ENCODE results near the gene TRAPPC10. TPM values are rescaled to one million over a fixed set of nuclear protein-coding genes. Genes with fewer than 3 reads are reported as not detected.

The TRAPPC10 gene
- total and polyA plus RNA-seq, 7 donors: 8.4 to 27.3 (median 19.6) TPM

DNA sequence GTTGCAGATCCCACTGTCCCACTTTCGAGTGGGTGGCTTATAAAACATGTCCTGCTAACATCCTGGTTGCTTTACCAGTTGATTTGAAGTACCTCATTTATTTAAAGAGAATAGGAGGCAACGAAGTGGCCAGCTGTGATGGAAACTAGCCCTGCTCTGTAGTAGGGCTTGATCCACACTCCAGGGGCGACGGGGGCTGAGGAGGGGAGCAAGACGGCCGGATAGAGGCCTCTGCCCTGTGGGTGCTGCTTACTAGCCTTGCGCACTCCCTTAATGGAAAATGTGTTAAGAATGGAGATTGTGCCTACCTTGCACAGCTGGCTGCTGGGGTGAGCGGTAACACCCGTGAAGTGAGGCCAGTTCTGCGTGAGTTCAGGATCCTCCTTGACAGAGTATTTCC is 54.0 kb downstream of the TRAPPC10 start:
- no peak for TF ChIP-seq POLR2A (IDR thresholded peaks at IDR 0.05)
- no peak for TF ChIP-seq EP300 (IDR thresholded peaks at IDR 0.05)
- TF ChIP-seq POLR2AphosphoS5 (IDR thresholded peaks at IDR 0.05): no peak
- TF ChIP-seq, protein P1, sequence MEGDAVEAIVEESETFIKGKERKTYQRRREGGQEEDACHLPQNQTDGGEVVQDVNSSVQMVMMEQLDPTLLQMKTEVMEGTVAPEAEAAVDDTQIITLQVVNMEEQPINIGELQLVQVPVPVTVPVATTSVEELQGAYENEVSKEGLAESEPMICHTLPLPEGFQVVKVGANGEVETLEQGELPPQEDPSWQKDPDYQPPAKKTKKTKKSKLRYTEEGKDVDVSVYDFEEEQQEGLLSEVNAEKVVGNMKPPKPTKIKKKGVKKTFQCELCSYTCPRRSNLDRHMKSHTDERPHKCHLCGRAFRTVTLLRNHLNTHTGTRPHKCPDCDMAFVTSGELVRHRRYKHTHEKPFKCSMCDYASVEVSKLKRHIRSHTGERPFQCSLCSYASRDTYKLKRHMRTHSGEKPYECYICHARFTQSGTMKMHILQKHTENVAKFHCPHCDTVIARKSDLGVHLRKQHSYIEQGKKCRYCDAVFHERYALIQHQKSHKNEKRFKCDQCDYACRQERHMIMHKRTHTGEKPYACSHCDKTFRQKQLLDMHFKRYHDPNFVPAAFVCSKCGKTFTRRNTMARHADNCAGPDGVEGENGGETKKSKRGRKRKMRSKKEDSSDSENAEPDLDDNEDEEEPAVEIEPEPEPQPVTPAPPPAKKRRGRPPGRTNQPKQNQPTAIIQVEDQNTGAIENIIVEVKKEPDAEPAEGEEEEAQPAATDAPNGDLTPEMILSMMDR (IDR thresholded peaks at IDR 0.05): no peak
- Histone ChIP-seq H3K4me1 (peaks cover 0 to 12% (median 10%) of the 10 kb centered on the region in 4 donors), H3K4me3 (no peak overlapping the region), H3K27me3 (no peaks in the 10 kb centered on the region), H3K27ac (no peak overlapping the region), H3K9me3 (no peaks in the 10 kb centered on the region), H3K36me3 (peaks cover 6 to 61% (median 11%) of the 10 kb centered on the region in 4 donors)
- WGBS, 2 donors: 88 to 93% methylated on average over 10 of the region's 10 CpGs
- intact Hi-C loops (cut with DNase I): no loop called here
- DNase-seq: no peak

DNA sequence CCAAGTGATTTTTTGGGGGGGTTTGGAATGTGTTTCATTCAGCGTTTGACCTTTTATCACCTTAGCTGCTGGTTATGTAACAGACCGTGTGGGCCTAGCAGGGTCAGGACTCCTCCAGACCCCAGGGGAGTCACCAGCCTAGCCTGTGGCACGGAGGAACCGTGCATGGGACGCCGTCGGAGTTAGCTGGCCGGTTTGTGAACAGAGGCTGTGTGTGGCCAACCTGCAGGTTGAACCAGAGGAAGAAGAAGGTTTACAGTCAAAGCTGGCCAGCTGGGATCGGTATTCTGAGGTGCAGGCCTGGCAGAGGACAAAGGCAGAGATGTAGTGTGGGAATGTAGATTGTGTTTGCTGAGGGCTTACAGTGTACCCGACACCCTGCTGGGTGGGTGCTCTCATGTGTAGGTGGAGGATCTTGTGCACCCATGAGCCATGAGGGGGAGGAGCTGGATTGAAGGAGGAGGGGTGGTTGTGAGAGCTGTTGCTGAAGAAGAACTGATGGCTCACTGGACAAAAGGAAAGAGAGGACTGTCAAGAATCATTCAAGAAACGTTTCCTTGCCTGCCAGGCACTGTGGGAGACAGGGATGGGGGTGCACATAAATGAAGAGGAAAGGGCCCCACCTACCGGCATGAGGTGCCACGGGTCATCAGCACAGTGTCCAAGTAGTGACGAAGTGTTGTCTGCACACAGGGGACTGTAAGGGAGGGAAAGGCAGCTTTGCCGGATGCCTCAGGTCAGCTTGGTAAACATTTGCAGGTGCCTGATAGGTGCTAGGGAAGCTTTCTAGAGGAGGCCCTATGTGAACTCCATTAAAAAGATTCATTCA is 55.1 kb downstream of the TRAPPC10 start:
- H3K4me1 ChIP-seq: peaks cover 0 to 23% (median 15%) of the 10 kb centered on the region in 4 donors
- H3K36me3 ChIP-seq: peaks cover 6 to 51% (median 11%) of the 10 kb centered on the region in 4 donors
- intact Hi-C loops (cut with DNase I): no loop called here
- 86 to 87% methylated on average over 15 of the region's 15 CpGs for WGBS, 2 donors
- H3K27ac ChIP-seq: no peak overlapping the region
- H3K9me3 ChIP-seq: no peaks in the 10 kb centered on the region
- no peak overlapping the region for H3K4me3 ChIP-seq
- DNase-seq: no peak
- no peaks in the 10 kb centered on the region for H3K27me3 ChIP-seq
- TF ChIP-seq POLR2A (IDR thresholded peaks at IDR 0.05): no peak
- no peak for TF ChIP-seq POLR2AphosphoS5 (IDR thresholded peaks at IDR 0.05)
- TF ChIP-seq, protein P1 (IDR thresholded peaks at IDR 0.05): no peak
- TF ChIP-seq EP300 (IDR thresholded peaks at IDR 0.05): no peak

DNA sequence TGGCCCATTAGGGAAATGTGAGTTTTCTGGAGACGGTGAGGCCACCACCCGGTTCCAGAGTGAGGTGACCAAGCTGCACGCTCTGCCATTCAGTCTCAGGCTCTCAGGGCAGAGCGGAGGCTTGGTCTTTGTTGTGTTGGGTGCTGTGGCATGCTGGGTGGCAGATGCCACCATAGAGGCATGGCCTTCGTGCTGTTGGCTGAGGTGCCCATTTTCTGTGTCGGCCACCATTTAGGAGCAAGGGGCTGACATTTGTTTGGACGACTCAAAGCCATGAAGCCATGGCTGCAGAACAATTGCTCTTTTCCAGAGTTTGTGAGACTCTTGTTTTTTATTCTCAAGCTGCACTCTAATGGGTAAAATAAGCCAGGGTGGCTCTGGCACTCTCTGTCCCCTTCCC is 58.3 kb downstream of the TRAPPC10 start:
- DNase-seq: no peak
- H3K4me3 ChIP-seq: no peak overlapping the region
- H3K27ac ChIP-seq: peak overlapping the region in 3 of 4 donors; percentile 38 to 63 (median 61)
- no peaks in the 10 kb centered on the region for H3K9me3 ChIP-seq
- no peak for TF ChIP-seq EP300 (IDR thresholded peaks at IDR 0.05)
- no peak for TF ChIP-seq POLR2A (IDR thresholded peaks at IDR 0.05)
- TF ChIP-seq POLR2AphosphoS5 (IDR thresholded peaks at IDR 0.05): no peak
- TF ChIP-seq, protein P1 (IDR thresholded peaks at IDR 0.05): no peak
- H3K36me3 ChIP-seq: peaks cover 7 to 38% (median 17%) of the 10 kb centered on the region in 4 donors
- WGBS, 2 donors: 96 to 97% methylated on average over 7 of the region's 7 CpGs
- intact Hi-C loops (cut with DNase I): no loop called here
- peaks cover 0 to 25% (median 15%) of the 10 kb centered on the region in 4 donors for H3K4me1 ChIP-seq
- H3K27me3 ChIP-seq: no peaks in the 10 kb centered on the region

DNA sequence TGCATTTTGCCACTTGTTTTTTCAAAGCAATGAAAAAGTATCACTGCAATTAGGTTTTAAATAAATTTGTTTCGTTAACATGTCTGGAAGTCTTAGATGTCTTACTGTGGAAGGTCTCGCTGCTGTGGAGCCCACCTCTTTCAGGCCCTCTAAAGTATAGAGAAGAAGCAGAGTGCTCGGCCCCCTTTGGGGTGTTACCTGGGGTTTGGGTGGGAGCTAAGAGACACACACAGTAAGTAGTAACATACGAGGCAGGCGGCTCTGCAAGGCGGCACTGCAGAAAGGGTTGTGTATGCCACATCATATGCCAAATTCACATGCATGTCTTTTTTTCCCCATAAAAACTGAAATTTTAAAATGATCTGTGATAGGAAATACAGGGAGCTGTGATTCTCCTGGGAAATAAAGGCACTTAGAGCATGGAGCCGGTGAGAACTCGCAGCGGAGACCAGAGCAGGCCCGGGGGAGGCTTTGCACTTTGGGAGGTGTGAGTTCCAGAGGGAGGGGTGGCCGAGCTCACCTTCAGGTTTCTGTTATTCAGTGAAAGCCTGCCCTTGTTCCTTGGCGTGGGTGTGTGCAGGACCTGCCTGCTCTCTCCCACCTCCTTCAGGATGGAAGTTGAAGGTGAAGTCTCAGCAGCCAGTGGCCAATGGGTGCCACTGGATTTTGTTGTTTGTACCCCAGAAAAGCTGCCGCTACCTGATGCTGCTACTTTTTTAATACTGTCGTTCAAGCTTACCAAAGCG is 59.4 kb downstream of the TRAPPC10 start:
- peaks cover 0 to 25% (median 15%) of the 10 kb centered on the region in 4 donors for H3K4me1 ChIP-seq
- H3K27ac ChIP-seq: peak overlapping the region in 3 of 4 donors; percentile 38 to 63 (median 61)
- no peak overlapping the region for H3K4me3 ChIP-seq
- no peak for DNase-seq
- no peaks in the 10 kb centered on the region for H3K9me3 ChIP-seq
- TF ChIP-seq EP300 (IDR thresholded peaks at IDR 0.05) (no peak), POLR2AphosphoS5 (IDR thresholded peaks at IDR 0.05) (no peak), POLR2A (IDR thresholded peaks at IDR 0.05) (no peak)
- TF ChIP-seq, protein P1 (IDR thresholded peaks at IDR 0.05): no peak
- intact Hi-C loops (cut with DNase I): no loop called here
- no peaks in the 10 kb centered on the region for H3K27me3 ChIP-seq
- 91 to 93% methylated on average over 15 of the region's 15 CpGs for WGBS, 2 donors
- peaks cover 13 to 40% (median 18%) of the 10 kb centered on the region in 4 donors for H3K36me3 ChIP-seq
